GM12878 (cell line): ENCODE results near the gene ADIPOQ. TPM values are rescaled to one million over a fixed set of nuclear protein-coding genes. Genes with fewer than 3 reads are reported as not detected.

Source experiments
- ATAC-seq: fragments of 200-7000 bp; cut with Tn5 transposase; 3 replicates; pipeline ENCODE4 v1.9.1; 2020; ENCODE audit warnings: mild to moderate bottlenecking, moderate library complexity
- BruUV-seq: library from RNA; stranded (reverse); fragments of 400-500 nt; replicated peaks from 2 replicates; lab custom pipeline; 2021; lab: Mats Ljungman, UMichigan
- CTCF ChIA-PET: fragments of 300-600 bp; sonication (Branson Sonifier 250); formaldehyde crosslinking; extraction: SDS; loops from one replicate; lab custom pipeline; 2021; ENCODE audit warnings: inconsistent platforms; lab: Yijun Ruan, JAX
- POLR2A ChIA-PET: fragments of 350-600 bp; formaldehyde crosslinking; extraction: SDS; loops from one replicate; lab custom pipeline; 2021; ENCODE audit warnings: inconsistent platforms; lab: Charles Lee
- RAD21 ChIA-PET: fragments of 300-600 bp; sonication (Branson Sonifier 250); formaldehyde crosslinking; loops from one replicate; lab custom pipeline; 2023; ENCODE audit warnings: antibody characterized with exemption; ENCODE audit not compliant: unreplicated experiment; lab: Charles Lee
- SMC1A ChIA-PET: fragments of 300-600 bp; sonication (Branson Sonifier 250); formaldehyde crosslinking; loops from one replicate; lab custom pipeline; 2023; ENCODE audit not compliant: unreplicated experiment, uncharacterized antibody; lab: Charles Lee
- DNase-seq: peaks from one replicate; pipeline ENCODE4 v3.0.0-alpha.2; 2011; ENCODE audit warnings: low read depth, low spot score
- FAIRE-seq: peaks from 3 replicates; lab custom pipeline; 2011; peaks lifted over from hg19 to GRCh38; lab: Jason Lieb, UNC
- H2AFZ ChIP-seq: 2 replicates; pipeline ENCODE4 v1.6.0; 2011; ENCODE audit warnings: low read depth, low read length, control low read depth; ENCODE audit not compliant: control insufficient read depth
- H3K27ac ChIP-seq: 2 replicates; pipeline ENCODE4 v1.5.1; 2011; ENCODE audit warnings: control low read depth; ENCODE audit not compliant: control insufficient read depth, insufficient read depth
- H3K27me3 ChIP-seq, 2 experiments: replicated peaks in 1 of 2; 2 replicates each; pipeline versions ENCODE4 v1.6.0 to v1.6.1; 2011; ENCODE audit warnings: low read length in 1 of 2; ENCODE audit not compliant: control insufficient read depth in 2 of 2, insufficient read depth in 2 of 2
- H3K36me3 ChIP-seq, 2 experiments: 2 replicates each; pipeline ENCODE4 v1.5.1; 2011; ENCODE audit warnings: low read length in 1 of 2; ENCODE audit not compliant: control insufficient read depth in 2 of 2, insufficient read depth in 2 of 2
- H3K4me1 ChIP-seq: 2 replicates; pipeline ENCODE4 v1.6.1; 2011; ENCODE audit warnings: mild to moderate bottlenecking, low read length, moderate library complexity, mixed read lengths; ENCODE audit not compliant: control insufficient read depth, insufficient read depth
- H3K4me2 ChIP-seq: 2 replicates; pipeline ENCODE4 v1.6.0; 2011; ENCODE audit warnings: control low read depth; ENCODE audit not compliant: control insufficient read depth, insufficient read depth
- H3K4me3 ChIP-seq: fragments of 200-600 bp; sonication (generic); 2 replicates; pipeline ENCODE4 v1.5.1; 2016
- H3K79me2 ChIP-seq: 2 replicates; pipeline ENCODE4 v1.6.0; 2011; ENCODE audit warnings: low read length; ENCODE audit not compliant: control insufficient read depth, insufficient read depth
- H3K9ac ChIP-seq: 2 replicates; pipeline ENCODE4 v1.8.0; 2011; ENCODE audit warnings: low read length, control low read depth, mixed read lengths; ENCODE audit not compliant: control insufficient read depth, insufficient read depth
- H3K9me3 ChIP-seq: replicated peaks from 3 replicates; pipeline ENCODE4 v1.5.1; 2011; ENCODE audit warnings: mild to moderate bottlenecking, low read length; ENCODE audit not compliant: control insufficient read depth, insufficient read depth
- H4K20me1 ChIP-seq: 2 replicates; pipeline ENCODE4 v1.6.0; 2011; ENCODE audit not compliant: control insufficient read depth, insufficient read depth
- IKZF1 ChIP-seq: fragments of 450-650 bp; conservative IDR thresholded peaks from 2 replicates; pipeline ENCODE4 v1.6.1; 2017; ENCODE audit warnings: antibody characterized with exemption, mild to moderate bottlenecking
- MYB ChIP-seq: fragments of 150-350 bp; IDR thresholded peaks from 2 replicates; pipeline ENCODE4 v1.6.1; 2014; ENCODE audit warnings: mild to moderate bottlenecking, low read depth, low read length, borderline replicate concordance
- WGBS: methylation state at CpG from one replicate; pipeline ENCODE4 v1.1.6; 2016; ENCODE audit warnings: low lambda C conversion rate; ENCODE audit not compliant: insufficient replicate concordance, insufficient coverage; ENCODE audit errors: missing lambda C conversion rate; 5-methylcytosine and 5-hydroxymethylcytosine counted together
- in situ Hi-C: fragments of 300-500 bp; cut with MboI; formaldehyde crosslinking; loops from 9 replicates; pipeline ENCODE4 v1.14.3; 2018; ENCODE audit warnings: mixed read lengths
- intact Hi-C: fragments of 100-400 bp; cut with micrococcal nuclease; formaldehyde crosslinking; loops from one replicate; pipeline ENCODE4 v1.14.2; 2022; ENCODE audit not compliant: unreplicated experiment
- polyA plus RNA-seq, 11 experiments: library from polyadenylated mRNA; depleted of rRNA in 4 of 11; unstranded in 6 of 11; stranded (reverse) in 5 of 11; fragments of >200 nt; fragmentation: Nextera tagmentation in 4 of 11; fragmentation: Illumina TruSeq in 1 of 11; extraction: Ambion mirVana in 4 of 11; extraction: Trizol in 1 of 11; gene quantifications; 1 replicate in 1 of 11; 2 replicates in 10 of 11; pipeline versions ENCODE4 v1.2.1 to v1.2.3, GENCODE V29; 2011 to 2016; ENCODE audit warnings: inconsistent platforms in 2 of 11, missing spikeins in 2 of 11, low read depth in 1 of 11
- total RNA-seq, 4 experiments: library from RNA; depleted of rRNA in 3 of 4; stranded (reverse); fragments of >200 nt in 3 of 4; fragmentation: Illumina TruSeq in 1 of 4; extraction: Trizol in 1 of 4; gene quantifications; 2 replicates each; pipeline versions ENCODE4 v1.2.1 to v1.2.3, GENCODE V29; 2013 to 2021
- TF ChIP-seq, protein P1 (sequence below): fragments of 450-650 bp; IDR thresholded peaks from 2 replicates; pipeline ENCODE4 v1.6.1; 2017; ENCODE audit warnings: mild to moderate bottlenecking, moderate library complexity
- TF ChIP-seq, protein P2 (sequence below): IDR thresholded peaks from 2 replicates; pipeline ENCODE4 v1.6.1; 2012; ENCODE audit warnings: low read depth, low read length, improper control_type of control experiment
- TF ChIP-seq, protein P3 (sequence below): fragments of 450-650 bp; IDR thresholded peaks from 2 replicates; pipeline ENCODE4 v1.6.1; 2017; ENCODE audit warnings: mild to moderate bottlenecking
- TF ChIP-seq, protein P4 (sequence below): IDR thresholded peaks from 2 replicates; pipeline ENCODE4 v1.6.1; 2011; ENCODE audit warnings: borderline replicate concordance, low read depth, mild to moderate bottlenecking, moderate library complexity, low read length; ENCODE audit not compliant: insufficient read depth, poor library complexity, severe bottlenecking

The ADIPOQ gene
- total and polyA plus RNA-seq, 10 of the 15 experiments (the other 5 are each of a cell fraction or from before 2014, with no cell fraction given) = not detected

DNA sequence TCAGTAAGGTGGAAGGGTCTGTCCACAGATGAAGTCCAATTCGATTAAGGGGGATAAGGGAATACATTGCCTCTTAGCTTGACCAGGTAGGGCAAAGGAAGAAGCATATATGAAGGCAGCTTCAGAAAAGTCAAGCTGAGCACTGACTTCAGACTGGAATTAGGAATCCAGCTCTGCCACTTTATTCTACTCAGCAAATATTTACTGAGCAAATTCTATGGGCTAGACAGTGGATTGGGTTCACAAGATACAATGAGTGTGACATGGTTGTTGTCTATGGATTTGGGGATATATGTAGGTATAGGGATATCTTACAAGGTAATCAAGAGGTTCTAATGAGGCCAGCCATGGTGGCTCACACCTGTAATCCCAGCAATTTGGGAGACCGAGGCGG is 526 bp downstream of the ADIPOQ start:
- CTCF ChIA-PET = no interaction called here
- Histone ChIP-seq H3K27me3 (peaks cover 0 to 5% of the 10 kb centered on the region in 2 experiments; a peak in 2 of 4 replicates), H4K20me1 (no peaks in the 10 kb centered on the region), H3K9me3 (no peaks in the 10 kb centered on the region), H2AFZ (no peak overlapping the region), H3K79me2 (no peaks in the 10 kb centered on the region), H3K4me2 (no peak overlapping the region), H3K36me3 (no peaks in the 10 kb centered on the region)
- in situ Hi-C loops = no loop called here
- WGBS = 65% methylated on average over 3 of the region's 3 CpGs
- intact Hi-C loops = no loop called here
- POLR2A ChIA-PET = interaction anchor here (0.7 kb wide), 1 partner anchor 190 kb away, joined by 4 read pairs; no protein-coding TSS in a partner anchor
- SMC1A ChIA-PET = no interaction called here
- TF ChIP-seq, protein P1, sequence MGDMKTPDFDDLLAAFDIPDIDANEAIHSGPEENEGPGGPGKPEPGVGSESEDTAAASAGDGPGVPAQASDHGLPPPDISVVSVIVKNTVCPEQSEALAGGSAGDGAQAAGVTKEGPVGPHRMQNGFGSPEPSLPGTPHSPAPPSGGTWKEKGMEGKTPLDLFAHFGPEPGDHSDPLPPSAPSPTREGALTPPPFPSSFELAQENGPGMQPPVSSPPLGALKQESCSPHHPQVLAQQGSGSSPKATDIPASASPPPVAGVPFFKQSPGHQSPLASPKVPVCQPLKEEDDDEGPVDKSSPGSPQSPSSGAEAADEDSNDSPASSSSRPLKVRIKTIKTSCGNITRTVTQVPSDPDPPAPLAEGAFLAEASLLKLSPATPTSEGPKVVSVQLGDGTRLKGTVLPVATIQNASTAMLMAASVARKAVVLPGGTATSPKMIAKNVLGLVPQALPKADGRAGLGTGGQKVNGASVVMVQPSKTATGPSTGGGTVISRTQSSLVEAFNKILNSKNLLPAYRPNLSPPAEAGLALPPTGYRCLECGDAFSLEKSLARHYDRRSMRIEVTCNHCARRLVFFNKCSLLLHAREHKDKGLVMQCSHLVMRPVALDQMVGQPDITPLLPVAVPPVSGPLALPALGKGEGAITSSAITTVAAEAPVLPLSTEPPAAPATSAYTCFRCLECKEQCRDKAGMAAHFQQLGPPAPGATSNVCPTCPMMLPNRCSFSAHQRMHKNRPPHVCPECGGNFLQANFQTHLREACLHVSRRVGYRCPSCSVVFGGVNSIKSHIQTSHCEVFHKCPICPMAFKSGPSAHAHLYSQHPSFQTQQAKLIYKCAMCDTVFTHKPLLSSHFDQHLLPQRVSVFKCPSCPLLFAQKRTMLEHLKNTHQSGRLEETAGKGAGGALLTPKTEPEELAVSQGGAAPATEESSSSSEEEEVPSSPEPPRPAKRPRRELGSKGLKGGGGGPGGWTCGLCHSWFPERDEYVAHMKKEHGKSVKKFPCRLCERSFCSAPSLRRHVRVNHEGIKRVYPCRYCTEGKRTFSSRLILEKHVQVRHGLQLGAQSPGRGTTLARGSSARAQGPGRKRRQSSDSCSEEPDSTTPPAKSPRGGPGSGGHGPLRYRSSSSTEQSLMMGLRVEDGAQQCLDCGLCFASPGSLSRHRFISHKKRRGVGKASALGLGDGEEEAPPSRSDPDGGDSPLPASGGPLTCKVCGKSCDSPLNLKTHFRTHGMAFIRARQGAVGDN = no peak
- TF ChIP-seq, all 136 proteins: peak for 0
- DNase-seq = no peak
- no peak for ATAC-seq
- Histone ChIP-seq H3K4me3 (no peak overlapping the region), H3K9ac (no peak overlapping the region), H3K4me1 (no peaks in the 10 kb centered on the region), H3K27ac (no peak overlapping the region)
- RAD21 ChIA-PET = no interaction called here
- no peak for FAIRE-seq
- BruUV-seq = no TSS peak

DNA sequence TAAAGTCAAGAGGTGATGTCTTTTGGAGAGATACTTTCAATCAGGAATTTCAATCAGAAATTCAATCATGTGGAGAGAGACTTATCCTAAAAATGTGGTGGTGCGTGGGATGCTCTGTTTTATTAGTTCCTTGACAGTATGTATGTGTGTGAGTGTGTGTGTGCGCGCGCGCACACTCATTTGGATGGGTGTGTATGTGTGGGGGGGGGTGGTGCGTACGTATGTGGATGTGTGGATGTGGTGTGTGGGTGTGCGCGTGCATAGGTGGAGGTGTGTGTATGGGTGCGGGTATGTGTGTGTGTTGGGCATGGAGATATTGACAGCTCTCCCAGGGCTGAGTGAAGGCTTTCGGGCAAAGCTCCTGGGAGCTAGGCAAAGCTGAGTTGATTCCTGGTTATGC is 2.4 kb downstream of the ADIPOQ start:
- H3K4me3 ChIP-seq = no peak overlapping the region
- intact Hi-C loops (loop anchor here (5.0 kb wide), 1 partner anchor 182 kb away; no protein-coding TSS in a partner anchor), in situ Hi-C loops (loop anchor here (5.0 kb wide), 1 partner anchor 317 kb away; no protein-coding TSS in a partner anchor)
- H3K27ac ChIP-seq = no peak overlapping the region
- no peaks in the 10 kb centered on the region for H3K79me2 ChIP-seq
- CTCF ChIA-PET = interaction anchor here (0.6 to 5.9 kb wide), 3 partner anchors 12 to 321 kb away, joined by 3 to 147 read pairs (median 3); no protein-coding TSS in a partner anchor
- H3K4me1 ChIP-seq = no peaks in the 10 kb centered on the region
- no peak for DNase-seq
- H3K4me2 ChIP-seq = no peak overlapping the region
- no peak overlapping the region for H2AFZ ChIP-seq
- RAD21 ChIA-PET = interaction anchor here (1.2 kb wide), 1 partner anchor 315 kb away, joined by 3 read pairs; no protein-coding TSS in a partner anchor
- SMC1A ChIA-PET = interaction anchor here (1.8 kb wide), 1 partner anchor 263 kb away, joined by 3 read pairs; no protein-coding TSS in a partner anchor
- no peaks in the 10 kb centered on the region for H3K9me3 ChIP-seq
- WGBS = 77% methylated on average over 11 of the region's 11 CpGs
- no peak overlapping the region for H3K9ac ChIP-seq
- POLR2A ChIA-PET = no interaction called here
- H4K20me1 ChIP-seq = no peaks in the 10 kb centered on the region
- ATAC-seq = no peak
- peaks cover 0 to 7% of the 10 kb centered on the region in 2 experiments; a peak in 2 of 4 replicates for H3K27me3 ChIP-seq
- BruUV-seq = no TSS peak
- FAIRE-seq = no peak
- H3K36me3 ChIP-seq = no peaks in the 10 kb centered on the region
- no peak for TF ChIP-seq IKZF1
- TF ChIP-seq MYB = no peak
- TF ChIP-seq, protein P2, sequence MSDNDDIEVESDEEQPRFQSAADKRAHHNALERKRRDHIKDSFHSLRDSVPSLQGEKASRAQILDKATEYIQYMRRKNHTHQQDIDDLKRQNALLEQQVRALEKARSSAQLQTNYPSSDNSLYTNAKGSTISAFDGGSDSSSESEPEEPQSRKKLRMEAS = no peak
- TF ChIP-seq, protein P3, sequence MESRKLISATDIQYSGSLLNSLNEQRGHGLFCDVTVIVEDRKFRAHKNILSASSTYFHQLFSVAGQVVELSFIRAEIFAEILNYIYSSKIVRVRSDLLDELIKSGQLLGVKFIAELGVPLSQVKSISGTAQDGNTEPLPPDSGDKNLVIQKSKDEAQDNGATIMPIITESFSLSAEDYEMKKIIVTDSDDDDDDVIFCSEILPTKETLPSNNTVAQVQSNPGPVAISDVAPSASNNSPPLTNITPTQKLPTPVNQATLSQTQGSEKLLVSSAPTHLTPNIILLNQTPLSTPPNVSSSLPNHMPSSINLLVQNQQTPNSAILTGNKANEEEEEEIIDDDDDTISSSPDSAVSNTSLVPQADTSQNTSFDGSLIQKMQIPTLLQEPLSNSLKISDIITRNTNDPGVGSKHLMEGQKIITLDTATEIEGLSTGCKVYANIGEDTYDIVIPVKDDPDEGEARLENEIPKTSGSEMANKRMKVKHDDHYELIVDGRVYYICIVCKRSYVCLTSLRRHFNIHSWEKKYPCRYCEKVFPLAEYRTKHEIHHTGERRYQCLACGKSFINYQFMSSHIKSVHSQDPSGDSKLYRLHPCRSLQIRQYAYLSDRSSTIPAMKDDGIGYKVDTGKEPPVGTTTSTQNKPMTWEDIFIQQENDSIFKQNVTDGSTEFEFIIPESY = no peak
- TF ChIP-seq, protein P4, sequence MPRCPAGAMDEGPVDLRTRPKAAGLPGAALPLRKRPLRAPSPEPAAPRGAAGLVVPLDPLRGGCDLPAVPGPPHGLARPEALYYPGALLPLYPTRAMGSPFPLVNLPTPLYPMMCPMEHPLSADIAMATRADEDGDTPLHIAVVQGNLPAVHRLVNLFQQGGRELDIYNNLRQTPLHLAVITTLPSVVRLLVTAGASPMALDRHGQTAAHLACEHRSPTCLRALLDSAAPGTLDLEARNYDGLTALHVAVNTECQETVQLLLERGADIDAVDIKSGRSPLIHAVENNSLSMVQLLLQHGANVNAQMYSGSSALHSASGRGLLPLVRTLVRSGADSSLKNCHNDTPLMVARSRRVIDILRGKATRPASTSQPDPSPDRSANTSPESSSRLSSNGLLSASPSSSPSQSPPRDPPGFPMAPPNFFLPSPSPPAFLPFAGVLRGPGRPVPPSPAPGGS = no peak
